ENCODE results near the gene TSSC4. TPM values are rescaled to one million over a fixed set of nuclear protein-coding genes. Genes with fewer than 3 reads are reported as not detected.

The TSSC4 gene
- total RNA-seq, 1 experiment from 2014 or later: 87.6 TPM

DNA sequence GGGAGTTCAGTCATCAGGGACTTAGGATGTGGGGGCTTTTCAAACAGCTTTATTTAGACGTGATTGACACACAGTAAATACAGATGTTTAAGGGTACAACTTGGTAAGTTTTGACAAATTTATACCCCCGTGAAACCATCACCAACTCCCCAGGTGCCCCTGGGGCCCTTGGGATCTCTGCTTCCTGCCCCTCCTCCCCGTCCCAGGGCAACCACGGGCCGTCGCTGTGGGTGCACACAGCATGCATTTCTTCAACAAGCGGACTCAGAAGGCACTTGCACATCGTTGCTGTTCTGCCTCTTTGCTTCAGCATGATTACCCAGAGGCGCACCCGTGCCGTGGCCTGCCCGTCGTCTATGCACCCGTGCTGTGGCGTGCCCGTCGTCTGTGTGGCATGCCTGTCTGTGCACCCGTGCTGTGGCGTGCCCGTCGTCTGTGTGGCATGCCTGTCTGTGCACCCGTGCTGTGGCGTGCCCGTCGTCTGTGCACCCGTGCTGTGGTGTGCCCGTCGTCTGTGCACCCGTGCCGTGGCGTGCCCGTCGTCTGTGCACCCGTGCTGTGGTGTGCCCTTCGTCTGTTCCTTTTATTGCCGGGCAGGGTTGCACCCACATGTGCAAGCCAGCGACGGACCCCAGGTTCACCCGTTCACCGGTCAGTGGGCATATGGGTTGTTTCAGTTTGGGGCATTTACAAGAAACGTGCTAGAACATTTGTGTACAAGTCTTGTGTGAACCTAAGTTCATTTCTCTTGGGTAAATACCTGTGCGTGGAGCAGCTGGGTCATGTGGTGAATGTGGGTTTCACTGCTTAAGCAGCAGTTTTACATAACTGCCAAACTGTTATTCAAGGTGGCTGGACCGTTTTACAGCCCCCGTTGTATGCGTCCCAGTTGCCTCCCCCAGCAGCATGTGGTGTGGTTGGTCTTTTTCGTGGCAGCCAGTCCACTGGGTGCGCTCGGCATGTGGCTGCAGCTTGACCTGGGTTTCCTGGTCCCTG, 15.1 kb upstream of the TSSC4 start:
- no peak for DNase-seq (ENCODE audit: low read depth)

- DNase-seq (ENCODE audit: low read depth): no peak
Observed at GRCh38 chr11:2386591-2386990, 14.0 kb upstream of the TSSC4 start.

DNA sequence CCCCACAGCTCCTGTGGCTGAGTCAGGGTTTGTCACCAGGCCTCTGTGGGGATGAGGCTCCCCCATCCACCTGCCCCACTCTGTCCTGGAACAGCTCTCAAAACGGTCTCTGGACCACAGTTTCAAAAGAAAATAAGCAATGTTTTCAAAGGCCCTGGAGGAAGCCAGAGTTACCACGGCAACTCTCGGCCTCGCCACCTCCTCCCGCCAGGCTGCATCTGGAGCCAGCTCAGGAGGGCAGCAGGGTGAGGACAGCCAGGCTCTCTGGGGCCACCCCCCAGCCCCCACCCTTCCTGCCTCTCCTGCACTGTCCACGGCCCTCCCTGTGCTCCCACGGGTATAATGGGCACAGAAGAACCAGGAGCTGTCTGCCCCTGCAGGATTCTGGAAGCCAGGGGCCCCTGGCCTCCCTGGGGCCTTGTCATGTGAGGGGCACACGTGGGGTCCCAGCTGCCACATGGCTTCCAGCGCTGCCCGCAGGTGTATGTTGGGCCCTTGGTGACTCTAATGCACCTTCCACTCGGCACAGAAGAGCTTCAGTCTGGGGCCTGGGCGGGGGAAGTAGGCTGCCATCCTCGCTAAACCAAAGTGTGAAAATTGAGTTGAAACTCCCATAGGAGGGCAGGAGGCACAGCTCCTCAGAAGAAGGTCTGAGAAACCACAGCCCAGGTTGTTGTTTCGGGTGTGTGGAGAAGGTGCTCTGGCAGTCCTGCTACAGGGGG, 13.1 kb upstream of the TSSC4 start:
- DNase-seq (ENCODE audit: low read depth): no peak

GRCh38 chr11:2388431-2389376, 11.8 kb upstream of the TSSC4 start:
- DNase-seq (ENCODE audit: low read depth): no peak

DNA sequence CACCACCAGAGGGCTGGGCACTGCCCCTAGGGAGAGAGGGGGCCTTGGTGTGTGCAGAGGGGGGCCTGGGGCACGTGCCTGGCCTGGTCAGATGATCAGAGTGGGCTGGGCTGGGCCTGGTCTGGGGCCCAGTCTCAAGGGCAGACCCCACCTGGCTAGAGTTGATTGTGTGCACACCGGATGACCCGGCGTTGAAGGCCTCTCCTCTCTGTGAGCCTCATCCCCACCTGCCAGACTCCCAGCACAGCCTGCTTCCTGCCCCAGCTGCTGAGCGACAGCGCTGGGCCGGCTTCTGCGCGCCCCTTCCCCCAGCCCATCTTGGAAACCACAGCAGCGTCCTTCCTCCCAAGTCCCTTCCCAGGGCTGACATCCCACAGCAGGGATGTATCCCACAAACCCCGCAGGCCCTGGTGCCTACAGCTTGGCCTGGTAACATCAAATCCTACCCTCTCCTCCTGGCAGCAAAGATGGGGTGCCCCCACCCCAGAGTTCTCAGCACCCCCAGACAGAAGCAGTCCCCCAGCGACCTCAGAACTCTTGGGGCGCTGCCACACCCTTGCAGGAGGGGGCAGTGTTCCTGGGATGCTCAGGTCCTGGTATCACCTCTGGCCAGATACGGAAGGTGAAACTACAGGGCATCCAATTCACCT, 11.0 kb upstream of the TSSC4 start:
- DNase-seq (ENCODE audit: low read depth): no peak

GRCh38 chr11:2390091-2390724, 10.3 kb upstream of the TSSC4 start:
- DNase-seq (ENCODE audit: low read depth): no peak

- peak; percentile 59 for DNase-seq (ENCODE audit: low read depth)
Observed at GRCh38 chr11:2390725-2391151, 9.8 kb upstream of the TSSC4 start.

DNA sequence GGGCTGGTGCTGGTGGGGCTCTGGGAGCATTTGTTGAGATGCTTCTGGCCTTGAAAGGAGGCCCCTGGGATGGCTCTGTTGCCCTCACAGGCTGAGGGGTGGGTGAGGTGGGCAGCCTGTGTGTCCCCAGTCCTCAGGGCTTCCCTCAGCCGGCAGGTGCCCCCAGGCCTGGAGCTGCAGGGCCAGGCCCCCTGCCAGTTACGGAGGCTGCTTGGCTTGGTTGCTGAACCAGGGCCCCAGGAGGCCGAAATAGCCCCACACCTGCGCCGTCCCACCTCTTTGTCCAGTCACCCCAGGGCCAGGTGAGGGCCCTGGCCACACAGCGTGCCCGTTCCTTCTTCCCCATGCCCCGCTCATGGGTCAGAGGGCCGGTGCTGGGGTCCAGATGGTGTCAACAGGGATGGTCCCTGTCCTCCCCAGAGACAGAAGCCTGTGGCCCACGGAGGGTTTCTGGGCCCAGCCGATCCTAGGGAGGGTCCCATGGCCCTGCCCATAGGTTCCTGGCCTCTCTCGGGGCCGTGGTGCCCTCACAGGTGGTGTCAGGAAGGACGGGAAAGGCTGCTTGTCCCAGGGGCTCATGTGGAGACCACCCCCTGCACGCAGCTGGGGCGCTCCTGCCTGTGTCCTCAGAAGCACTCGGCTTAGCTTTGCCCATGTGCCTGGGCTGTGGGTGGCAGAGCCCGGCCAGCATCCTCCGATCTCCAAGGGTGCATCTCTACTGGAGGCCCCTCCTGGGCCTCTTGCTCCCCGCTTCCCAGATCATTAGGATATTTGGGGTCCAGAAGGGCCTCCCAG, 9.2 kb upstream of the TSSC4 start:
- no peak for DNase-seq (ENCODE audit: low read depth)

DNA sequence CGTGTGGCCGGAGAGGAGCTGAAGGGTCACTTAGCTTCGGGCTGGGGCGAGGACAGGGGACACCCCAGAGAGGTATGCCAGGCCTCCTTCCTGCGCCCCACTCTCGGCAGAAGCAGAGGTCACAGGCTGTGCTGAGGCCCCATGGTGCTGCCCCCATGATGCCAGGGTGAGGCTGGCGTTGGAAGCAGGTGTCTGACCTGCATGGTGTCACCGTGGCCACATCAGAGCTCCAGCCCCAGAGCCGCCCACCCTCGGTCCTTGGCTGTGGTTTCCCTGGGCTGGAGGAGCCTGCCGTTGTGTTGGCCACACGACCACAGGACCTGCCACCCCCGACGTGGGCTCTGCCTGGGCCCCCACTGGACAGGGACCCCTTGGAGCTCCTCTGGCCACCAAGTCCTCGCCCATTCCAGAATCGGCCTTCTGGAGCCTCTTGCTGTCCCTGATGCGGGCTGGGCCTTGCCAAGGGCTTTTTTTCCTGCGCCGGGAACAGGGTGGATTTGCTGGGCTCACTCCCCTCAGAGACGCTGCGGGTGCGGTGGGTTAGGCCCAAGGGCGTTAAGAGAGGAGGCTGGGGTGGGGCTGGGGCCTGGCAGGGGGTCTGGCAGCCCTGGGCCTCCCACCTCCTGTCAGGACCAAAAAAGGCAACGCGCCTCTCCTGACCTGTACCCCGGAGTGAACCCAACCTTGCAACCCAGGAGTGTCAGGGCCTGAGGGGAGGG, 8.2 kb upstream of the TSSC4 start:
- no peak for DNase-seq (ENCODE audit: low read depth)

DNA sequence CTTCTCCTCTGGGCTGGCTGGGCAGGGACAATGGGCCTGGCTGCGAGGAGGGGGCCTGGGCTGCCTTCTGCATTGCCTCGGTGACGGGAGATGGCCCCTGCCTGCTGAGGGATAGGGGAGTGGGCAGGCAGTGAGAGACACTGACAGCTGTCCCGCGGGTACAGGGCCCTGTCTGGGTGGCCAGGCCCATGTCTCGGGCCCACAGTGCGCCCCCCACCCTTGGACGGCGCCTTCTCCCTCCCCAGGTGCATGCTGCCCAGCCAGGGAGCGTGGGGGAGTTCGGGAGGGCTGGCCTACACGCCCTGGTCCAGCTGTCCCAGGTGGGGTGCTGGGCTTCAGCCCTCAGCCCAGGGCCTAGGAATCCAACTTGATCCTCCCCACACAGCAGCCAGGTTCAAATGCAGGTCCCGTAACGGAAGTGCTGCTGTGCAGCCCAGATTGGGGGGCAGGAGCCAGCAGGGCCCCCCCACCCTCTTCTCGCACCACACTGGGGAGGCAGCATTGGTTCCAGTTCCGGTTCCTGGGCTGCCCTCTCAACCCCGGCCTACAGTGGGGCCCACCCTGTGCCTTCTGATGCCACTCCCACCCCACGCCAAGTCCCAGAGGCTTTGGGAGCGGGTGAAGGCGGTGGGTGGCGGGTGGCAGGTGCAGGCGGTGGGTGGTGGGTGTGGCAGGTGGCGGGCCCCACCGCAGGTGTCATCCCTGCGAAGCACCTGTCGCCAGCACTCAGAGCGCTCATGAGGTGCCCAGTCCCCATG, 7.3 kb upstream of the TSSC4 start:
- no peak for DNase-seq (ENCODE audit: low read depth)

DNA sequence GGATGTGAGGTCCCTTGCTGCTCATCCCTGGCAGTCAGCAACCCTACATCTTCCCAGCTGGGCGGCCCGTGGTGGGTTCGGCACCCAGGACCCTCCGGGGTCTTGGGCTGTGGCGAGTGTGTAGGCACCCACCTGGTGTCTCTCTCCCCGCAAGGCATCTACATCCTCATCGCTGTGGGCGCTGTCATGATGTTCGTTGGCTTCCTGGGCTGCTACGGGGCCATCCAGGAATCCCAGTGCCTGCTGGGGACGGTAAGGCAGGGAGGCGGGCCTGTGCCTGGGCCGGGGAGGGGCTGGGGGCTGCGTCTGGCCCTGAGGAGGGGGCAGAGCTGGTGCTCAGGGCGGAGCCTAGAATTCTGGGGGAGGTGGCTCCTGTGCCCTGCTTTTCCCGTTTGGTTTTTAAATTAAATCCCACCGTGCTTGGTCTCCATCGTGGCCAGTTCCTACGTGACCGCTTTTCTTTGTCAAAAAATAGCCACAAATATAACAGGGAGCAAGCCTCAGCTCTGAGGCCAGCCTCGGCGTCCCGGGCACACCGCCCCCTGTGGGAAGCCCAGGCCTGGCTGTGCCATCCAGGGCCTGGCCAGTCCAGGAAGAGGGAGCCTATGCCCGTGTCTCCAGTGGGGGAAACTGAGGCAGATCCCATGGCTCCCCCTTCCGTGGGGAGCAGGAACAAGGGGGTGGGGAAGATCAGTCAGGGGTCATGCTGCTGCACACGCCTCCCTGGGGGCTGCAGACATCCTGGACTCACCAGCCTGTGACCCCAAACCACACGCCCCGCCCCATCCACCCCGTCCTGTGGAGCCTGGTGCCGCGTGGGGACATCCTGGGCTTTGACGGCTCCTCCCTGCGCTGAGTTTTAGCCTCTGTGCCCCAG, 6.4 kb upstream of the TSSC4 start:
- DNase-seq (ENCODE audit: low read depth): no peak

DNA sequence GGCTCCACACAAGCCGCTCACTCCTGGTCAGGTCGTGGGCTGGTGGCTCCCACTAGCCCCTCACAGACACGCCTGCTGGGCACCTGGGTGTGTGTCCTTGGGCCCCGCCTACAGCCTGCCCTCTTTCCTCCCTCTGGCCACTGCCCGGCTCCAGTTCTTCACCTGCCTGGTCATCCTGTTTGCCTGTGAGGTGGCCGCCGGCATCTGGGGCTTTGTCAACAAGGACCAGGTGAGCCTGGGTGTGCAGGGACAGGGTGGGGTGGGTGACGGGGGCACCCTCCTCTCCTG, 5.8 kb upstream of the TSSC4 start:
- DNase-seq (ENCODE audit: low read depth): no peak

- no peak for DNase-seq (ENCODE audit: low read depth)
Observed at GRCh38 chr11:2395211-2395730, 5.3 kb upstream of the TSSC4 start.

DNA sequence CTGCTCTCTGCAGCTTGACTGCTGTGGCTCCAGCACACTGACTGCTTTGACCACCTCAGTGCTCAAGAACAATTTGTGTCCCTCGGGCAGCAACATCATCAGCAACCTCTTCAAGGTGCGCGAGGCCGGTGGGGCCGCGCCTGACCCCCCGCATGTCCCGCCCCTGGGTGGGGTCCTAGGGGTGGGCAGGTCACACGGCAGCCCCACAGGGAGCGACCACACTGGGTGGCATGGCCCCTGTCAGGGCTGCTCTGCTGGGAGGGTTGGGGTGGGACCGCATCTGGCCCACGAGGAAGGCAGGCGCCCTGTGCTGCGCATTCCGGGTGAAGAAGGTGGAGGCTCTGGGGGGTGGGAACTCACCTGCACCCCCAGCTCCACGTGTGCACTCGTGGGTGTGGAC, 4.7 kb upstream of the TSSC4 start:
- no peak for DNase-seq (ENCODE audit: low read depth)

DNA sequence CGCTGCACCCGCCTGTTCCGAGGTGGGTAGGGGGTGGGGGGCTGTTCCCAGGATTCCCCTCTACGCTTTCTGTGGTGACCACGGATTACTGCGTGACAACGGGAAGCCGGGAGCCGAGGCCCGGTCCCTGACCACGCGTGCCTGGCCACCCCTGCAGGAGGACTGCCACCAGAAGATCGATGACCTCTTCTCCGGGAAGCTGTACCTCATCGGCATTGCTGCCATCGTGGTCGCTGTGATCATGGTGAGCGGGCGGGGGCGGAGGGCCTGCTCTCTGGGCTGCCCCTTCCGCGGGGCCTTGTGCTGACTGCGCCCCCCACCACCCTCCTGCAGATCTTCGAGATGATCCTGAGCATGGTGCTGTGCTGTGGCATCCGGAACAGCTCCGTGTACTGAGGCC, 4.1 kb upstream of the TSSC4 start:
- no peak for DNase-seq (ENCODE audit: low read depth)

GRCh38 chr11:2397005-2397404, 3.5 kb upstream of the TSSC4 start:
- DNase-seq (ENCODE audit: low read depth): no peak
